PFSK-1 (cell line): ENCODE data around the gene PRSS37.

Source experiments
- POLR2AphosphoS5 ChIP-seq: IDR thresholded peaks from 2 replicates; pipeline ENCODE4 v1.6.1; 2012; ENCODE audit warnings: low read depth, mild to moderate bottlenecking, control low read depth, low read length, moderate library complexity
- SIN3A ChIP-seq: IDR thresholded peaks from 2 replicates; pipeline ENCODE4 v1.6.1; 2012; ENCODE audit warnings: mild to moderate bottlenecking, low read length, moderate library complexity, borderline replicate concordance; ENCODE audit not compliant: insufficient read depth
- TAF1 ChIP-seq: IDR thresholded peaks from 2 replicates; pipeline ENCODE4 v1.6.1; 2012; ENCODE audit warnings: low read length, control low read depth, borderline replicate concordance; ENCODE audit not compliant: insufficient read depth
- TF ChIP-seq, protein P1 (sequence below), 2 experiments: IDR thresholded peaks; 2 replicates each; pipeline versions ENCODE4 v1.6.1 to v1.8.0; 2011 to 2012; ENCODE audit warnings: low read depth in 2 of 2, low read length in 2 of 2, control low read depth in 1 of 2, inconsistent platforms in 1 of 2, mild to moderate bottlenecking in 1 of 2, moderate library complexity in 1 of 2; ENCODE audit not compliant: insufficient read depth in 1 of 2

DNA sequence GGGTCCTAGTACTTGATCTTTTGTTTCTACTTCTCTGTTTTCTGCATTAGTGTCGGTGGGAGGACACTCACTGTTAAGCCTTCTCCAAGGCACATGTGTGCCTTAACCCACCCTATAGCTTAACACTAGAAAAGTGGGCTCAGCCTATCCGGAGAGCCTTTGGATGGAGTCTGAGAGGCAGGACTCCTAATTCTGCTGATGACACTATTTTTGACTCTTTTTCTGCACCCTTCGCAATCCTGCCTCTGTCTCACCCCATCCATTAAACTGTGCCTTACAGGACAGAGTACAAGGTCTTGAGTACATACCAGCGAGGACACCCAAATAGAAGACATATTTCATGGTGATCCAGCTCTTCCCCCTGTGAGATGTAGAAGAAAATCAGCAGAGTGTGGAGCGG lies 577 bp downstream of the PRSS37 start:
- TF ChIP-seq, protein P1, sequence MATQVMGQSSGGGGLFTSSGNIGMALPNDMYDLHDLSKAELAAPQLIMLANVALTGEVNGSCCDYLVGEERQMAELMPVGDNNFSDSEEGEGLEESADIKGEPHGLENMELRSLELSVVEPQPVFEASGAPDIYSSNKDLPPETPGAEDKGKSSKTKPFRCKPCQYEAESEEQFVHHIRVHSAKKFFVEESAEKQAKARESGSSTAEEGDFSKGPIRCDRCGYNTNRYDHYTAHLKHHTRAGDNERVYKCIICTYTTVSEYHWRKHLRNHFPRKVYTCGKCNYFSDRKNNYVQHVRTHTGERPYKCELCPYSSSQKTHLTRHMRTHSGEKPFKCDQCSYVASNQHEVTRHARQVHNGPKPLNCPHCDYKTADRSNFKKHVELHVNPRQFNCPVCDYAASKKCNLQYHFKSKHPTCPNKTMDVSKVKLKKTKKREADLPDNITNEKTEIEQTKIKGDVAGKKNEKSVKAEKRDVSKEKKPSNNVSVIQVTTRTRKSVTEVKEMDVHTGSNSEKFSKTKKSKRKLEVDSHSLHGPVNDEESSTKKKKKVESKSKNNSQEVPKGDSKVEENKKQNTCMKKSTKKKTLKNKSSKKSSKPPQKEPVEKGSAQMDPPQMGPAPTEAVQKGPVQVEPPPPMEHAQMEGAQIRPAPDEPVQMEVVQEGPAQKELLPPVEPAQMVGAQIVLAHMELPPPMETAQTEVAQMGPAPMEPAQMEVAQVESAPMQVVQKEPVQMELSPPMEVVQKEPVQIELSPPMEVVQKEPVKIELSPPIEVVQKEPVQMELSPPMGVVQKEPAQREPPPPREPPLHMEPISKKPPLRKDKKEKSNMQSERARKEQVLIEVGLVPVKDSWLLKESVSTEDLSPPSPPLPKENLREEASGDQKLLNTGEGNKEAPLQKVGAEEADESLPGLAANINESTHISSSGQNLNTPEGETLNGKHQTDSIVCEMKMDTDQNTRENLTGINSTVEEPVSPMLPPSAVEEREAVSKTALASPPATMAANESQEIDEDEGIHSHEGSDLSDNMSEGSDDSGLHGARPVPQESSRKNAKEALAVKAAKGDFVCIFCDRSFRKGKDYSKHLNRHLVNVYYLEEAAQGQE (IDR thresholded peaks at IDR 0.05; ENCODE audit: insufficient read depth in 1 of 2, low read depth in 2 of 2, low read length in 2 of 2) = no peak
- TF ChIP-seq POLR2AphosphoS5 = no peak
- TF ChIP-seq TAF1 = no peak
- TF ChIP-seq SIN3A = no peak
